ENCODE results near the gene CXCL5. TPM values are rescaled to one million over a fixed set of nuclear protein-coding genes. Genes with fewer than 3 reads are reported as not detected.
A peak's percentile ranks its signal among the peaks of the same experiment; 100 is the strongest.

CXCL5 gene
- total and polyA plus RNA-seq, 10 donors, result 0.58 to 3.8 (median 2.0) TPM

GRCh38 chr4:74037076-74037955, 38.8 kb upstream of the CXCL5 start:
- Histone ChIP-seq H3K9me3 (no peaks in the 10 kb centered on the region), H3K36me3 (no peaks in the 10 kb centered on the region), H3K4me1 (peaks cover 0 to 26% (median 9%) of the 10 kb centered on the region in 6 donors), H3K27me3 (replicated peaks in 1 of 7) (peaks cover 0 to 38% (median 0%) of the 10 kb centered on the region in 7 donors), H3K27ac (peak overlapping the region in 3 of 8 donors; percentile 42 to 84 (median 77)), H3K4me3 (peak overlapping the region in 7 of 8 donors; percentile 37 to 81 (median 60))
- intact Hi-C loops (cut with DNase I; ENCODE audit: low total_unique reads), result no loop called here
- WGBS, 5 donors, result 18 to 35% (median 29%) methylated on average over 4 of the region's 4 CpGs
- no peak for DNase-seq
- TF ChIP-seq POLR2AphosphoS5 (IDR thresholded peaks at IDR 0.05), result no peak
- TF ChIP-seq POLR2A (IDR thresholded peaks at IDR 0.05), result no peak
- no peak for TF ChIP-seq CTCF (IDR thresholded peaks at IDR 0.05 in 8 of 11, conservative IDR thresholded peaks at IDR 0.05 in 3 of 11)

- intact Hi-C loops (cut with DNase I; ENCODE audit: low total_unique reads), result no loop called here
- no peaks in the 10 kb centered on the region for H3K36me3 ChIP-seq
- TF ChIP-seq CTCF (IDR thresholded peaks at IDR 0.05 in 8 of 11, conservative IDR thresholded peaks at IDR 0.05 in 3 of 11), result no peak
- TF ChIP-seq POLR2AphosphoS5 (IDR thresholded peaks at IDR 0.05), result no peak
- TF ChIP-seq POLR2A (IDR thresholded peaks at IDR 0.05), result no peak
- H3K27ac ChIP-seq, result no peak overlapping the region
- H3K4me1 ChIP-seq, result peaks cover 0 to 23% (median 4%) of the 10 kb centered on the region in 6 donors
- peaks cover 0 to 2% (median 0%) of the 10 kb centered on the region in 8 donors for H3K9me3 ChIP-seq
- no peak overlapping the region for H3K4me3 ChIP-seq
- no peak for DNase-seq
- peaks cover 0 to 22% (median 0%) of the 10 kb centered on the region in 7 donors for H3K27me3 ChIP-seq (replicated peaks in 1 of 7)
Observed at GRCh38 chr4:74033739-74034138, 35.3 kb upstream of the CXCL5 start.

- DNase-seq, result no peak
- Histone ChIP-seq H3K36me3 (no peaks in the 10 kb centered on the region), H3K27me3 (replicated peaks in 1 of 7) (peaks cover 0 to 5% (median 0%) of the 10 kb centered on the region in 7 donors), H3K4me3 (no peak overlapping the region), H3K9me3 (peaks cover 0 to 6% (median 0%) of the 10 kb centered on the region in 8 donors), H3K27ac (no peak overlapping the region), H3K4me1 (peaks cover 0 to 8% (median 0%) of the 10 kb centered on the region in 6 donors)
- TF ChIP-seq CTCF (IDR thresholded peaks at IDR 0.05 in 8 of 11, conservative IDR thresholded peaks at IDR 0.05 in 3 of 11), result no peak
- no peak for TF ChIP-seq POLR2AphosphoS5 (IDR thresholded peaks at IDR 0.05)
- no peak for TF ChIP-seq POLR2A (IDR thresholded peaks at IDR 0.05)
- intact Hi-C loops (cut with DNase I; ENCODE audit: low total_unique reads), result no loop called here
Observed at GRCh38 chr4:74032064-74032463, 33.6 kb upstream of the CXCL5 start.

- H3K27me3 ChIP-seq (replicated peaks in 1 of 7), result peaks cover 0 to 5% (median 0%) of the 10 kb centered on the region in 7 donors
- TF ChIP-seq CTCF (IDR thresholded peaks at IDR 0.05 in 8 of 11, conservative IDR thresholded peaks at IDR 0.05 in 3 of 11), result no peak
- TF ChIP-seq POLR2AphosphoS5 (IDR thresholded peaks at IDR 0.05), result no peak
- TF ChIP-seq POLR2A (IDR thresholded peaks at IDR 0.05), result no peak
- H3K4me3 ChIP-seq, result no peak overlapping the region
- no peak overlapping the region for H3K27ac ChIP-seq
- DNase-seq, result no peak
- intact Hi-C loops (cut with DNase I; ENCODE audit: low total_unique reads), result no loop called here
- H3K9me3 ChIP-seq, result peaks cover 0 to 6% (median 0%) of the 10 kb centered on the region in 8 donors
- H3K4me1 ChIP-seq, result peaks cover 0 to 6% (median 0%) of the 10 kb centered on the region in 6 donors
- H3K36me3 ChIP-seq, result no peaks in the 10 kb centered on the region
Observed at GRCh38 chr4:74031576-74031975, 33.1 kb upstream of the CXCL5 start.

All from spleen (tissue), 11 donors.